Activated naive CD8-positive, alpha-beta T cell (primary cell): ENCODE data around the gene TRIM9.

Source experiments
- H3K27ac Mint-ChIP-seq: one replicate; pipeline ENCODE4 v1.8.0; 2021; ENCODE audit warnings: mixed read lengths
- H3K27me3 Mint-ChIP-seq: one replicate; pipeline ENCODE4 v1.8.0; 2021; ENCODE audit warnings: mixed read lengths
- H3K36me3 Mint-ChIP-seq: one replicate; pipeline ENCODE4 v1.8.0; 2021; ENCODE audit warnings: mixed read lengths
- H3K4me1 Mint-ChIP-seq: one replicate; pipeline ENCODE4 v1.8.0; 2021; ENCODE audit warnings: low read depth, mixed read lengths
- H3K4me3 Mint-ChIP-seq: one replicate; pipeline ENCODE4 v1.8.0; 2021; ENCODE audit warnings: mild to moderate bottlenecking, mixed read lengths
- H3K9me3 Mint-ChIP-seq: one replicate; pipeline ENCODE4 v1.8.0; 2021; ENCODE audit warnings: low read depth, mixed read lengths

TRIM9 gene

GRCh38 chr14:51104467-51104866 lies 9.6 kb upstream of the TRIM9 start:
- no peaks in the 10 kb centered on the region for H3K36me3 Mint-ChIP-seq
- H3K9me3 Mint-ChIP-seq = no peaks in the 10 kb centered on the region
- H3K4me1 Mint-ChIP-seq = no peaks in the 10 kb centered on the region
- H3K4me3 Mint-ChIP-seq = no peak overlapping the region
- H3K27ac Mint-ChIP-seq = no peak overlapping the region
- H3K27me3 Mint-ChIP-seq = peaks cover 3% of the 10 kb centered on the region

GRCh38 chr14:51097287-51097686 lies 2.4 kb upstream of the TRIM9 start:
- peaks cover 6% of the 10 kb centered on the region for H3K27me3 Mint-ChIP-seq
- H3K36me3 Mint-ChIP-seq = no peaks in the 10 kb centered on the region

GRCh38 chr14:51096870-51097269 lies 2.0 kb upstream of the TRIM9 start:
- Mint-ChIP-seq H3K27ac (no peak overlapping the region), H3K27me3 (peaks cover 5% of the 10 kb centered on the region), H3K9me3 (no peaks in the 10 kb centered on the region), H3K4me1 (peaks cover 18% of the 10 kb centered on the region), H3K4me3 (no peak overlapping the region), H3K36me3 (no peaks in the 10 kb centered on the region)

More at GRCh38 chr14:51097287-51097686, 2.4 kb upstream of the TRIM9 start:
- Mint-ChIP-seq H3K27ac (no peak overlapping the region), H3K9me3 (no peaks in the 10 kb centered on the region), H3K4me1 (peaks cover 18% of the 10 kb centered on the region), H3K4me3 (no peak overlapping the region)

- Mint-ChIP-seq H3K4me1 (peaks cover 18% of the 10 kb centered on the region), H3K9me3 (no peaks in the 10 kb centered on the region), H3K27me3 (peaks cover 2% of the 10 kb centered on the region), H3K36me3 (no peaks in the 10 kb centered on the region), H3K27ac (peak overlapping the region; percentile 84), H3K4me3 (peak overlapping the region; percentile 89)
These were observed 1.2 kb upstream of the TRIM9 start for GRCh38 chr14:51095854-51096823.

GRCh38 chr14:51094282-51094821 lies 553 bp downstream of the TRIM9 start:
- H3K36me3 Mint-ChIP-seq = no peaks in the 10 kb centered on the region
- peaks cover 18% of the 10 kb centered on the region for H3K4me1 Mint-ChIP-seq
- H3K27me3 Mint-ChIP-seq = peaks cover 2% of the 10 kb centered on the region
- H3K27ac Mint-ChIP-seq = no peak overlapping the region
- H3K4me3 Mint-ChIP-seq = peak overlapping the region; percentile 89
- no peaks in the 10 kb centered on the region for H3K9me3 Mint-ChIP-seq

GRCh38 chr14:51093371-51094281 lies 1.3 kb downstream of the TRIM9 start:
- Mint-ChIP-seq H3K27me3 (peaks cover 2% of the 10 kb centered on the region), H3K27ac (no peak overlapping the region), H3K36me3 (no peaks in the 10 kb centered on the region), H3K9me3 (no peaks in the 10 kb centered on the region), H3K4me3 (peak overlapping the region; percentile 89), H3K4me1 (peaks cover 18% of the 10 kb centered on the region)

- H3K4me3 Mint-ChIP-seq = peak overlapping the region; percentile 89
- peaks cover 2% of the 10 kb centered on the region for H3K27me3 Mint-ChIP-seq
- H3K27ac Mint-ChIP-seq = no peak overlapping the region
- H3K36me3 Mint-ChIP-seq = no peaks in the 10 kb centered on the region
- peaks cover 18% of the 10 kb centered on the region for H3K4me1 Mint-ChIP-seq
- no peaks in the 10 kb centered on the region for H3K9me3 Mint-ChIP-seq
These were observed 1.9 kb downstream of the TRIM9 start for GRCh38 chr14:51092965-51093364.

- no peak overlapping the region for H3K27ac Mint-ChIP-seq
- H3K36me3 Mint-ChIP-seq = peaks cover 3% of the 10 kb centered on the region
- no peaks in the 10 kb centered on the region for H3K9me3 Mint-ChIP-seq
- no peak overlapping the region for H3K4me3 Mint-ChIP-seq
- H3K4me1 Mint-ChIP-seq = peaks cover 7% of the 10 kb centered on the region
- H3K27me3 Mint-ChIP-seq = no peaks in the 10 kb centered on the region
These were observed 5.6 kb downstream of the TRIM9 start for GRCh38 chr14:51089278-51089677.

- H3K27me3 Mint-ChIP-seq = no peaks in the 10 kb centered on the region
- no peak overlapping the region for H3K27ac Mint-ChIP-seq
- H3K4me3 Mint-ChIP-seq = no peak overlapping the region
- H3K4me1 Mint-ChIP-seq = no peaks in the 10 kb centered on the region
- no peaks in the 10 kb centered on the region for H3K9me3 Mint-ChIP-seq
- H3K36me3 Mint-ChIP-seq = peaks cover 3% of the 10 kb centered on the region
These were observed 7.9 kb downstream of the TRIM9 start for GRCh38 chr14:51087031-51087441.

GRCh38 chr14:51086044-51086443 lies 8.9 kb downstream of the TRIM9 start:
- Mint-ChIP-seq H3K4me1 (no peaks in the 10 kb centered on the region), H3K27ac (no peak overlapping the region), H3K4me3 (no peak overlapping the region), H3K9me3 (no peaks in the 10 kb centered on the region), H3K27me3 (no peaks in the 10 kb centered on the region), H3K36me3 (peaks cover 3% of the 10 kb centered on the region)

- no peak overlapping the region for H3K27ac Mint-ChIP-seq
- no peaks in the 10 kb centered on the region for H3K27me3 Mint-ChIP-seq
- H3K4me1 Mint-ChIP-seq = no peaks in the 10 kb centered on the region
- H3K9me3 Mint-ChIP-seq = no peaks in the 10 kb centered on the region
- no peak overlapping the region for H3K4me3 Mint-ChIP-seq
- peaks cover 3% of the 10 kb centered on the region for H3K36me3 Mint-ChIP-seq
These were observed 9.9 kb downstream of the TRIM9 start for GRCh38 chr14:51084962-51085361.

GRCh38 chr14:51084507-51084906 lies 10.4 kb downstream of the TRIM9 start:
- H3K27ac Mint-ChIP-seq = no peak overlapping the region
- no peaks in the 10 kb centered on the region for H3K4me1 Mint-ChIP-seq
- H3K9me3 Mint-ChIP-seq = no peaks in the 10 kb centered on the region
- H3K27me3 Mint-ChIP-seq = no peaks in the 10 kb centered on the region
- peaks cover 3% of the 10 kb centered on the region for H3K36me3 Mint-ChIP-seq
- no peak overlapping the region for H3K4me3 Mint-ChIP-seq

GRCh38 chr14:51082349-51082748 lies 12.6 kb downstream of the TRIM9 start:
- H3K9me3 Mint-ChIP-seq = no peaks in the 10 kb centered on the region
- H3K36me3 Mint-ChIP-seq = peaks cover 3% of the 10 kb centered on the region
- no peaks in the 10 kb centered on the region for H3K27me3 Mint-ChIP-seq
- H3K4me3 Mint-ChIP-seq = no peak overlapping the region
- no peak overlapping the region for H3K27ac Mint-ChIP-seq
- H3K4me1 Mint-ChIP-seq = no peaks in the 10 kb centered on the region

GRCh38 chr14:51081712-51082111 lies 13.2 kb downstream of the TRIM9 start:
- peaks cover 3% of the 10 kb centered on the region for H3K36me3 Mint-ChIP-seq
- no peaks in the 10 kb centered on the region for H3K4me1 Mint-ChIP-seq
- H3K27me3 Mint-ChIP-seq = no peaks in the 10 kb centered on the region
- H3K4me3 Mint-ChIP-seq = no peak overlapping the region
- no peak overlapping the region for H3K27ac Mint-ChIP-seq
- H3K9me3 Mint-ChIP-seq = no peaks in the 10 kb centered on the region

GRCh38 chr14:51081209-51081608 lies 13.7 kb downstream of the TRIM9 start:
- H3K4me3 Mint-ChIP-seq = no peak overlapping the region

More at GRCh38 chr14:51081209-51081608, 13.7 kb downstream of the TRIM9 start:
- Mint-ChIP-seq H3K27me3 (peaks cover under 1% of the 10 kb centered on the region), H3K9me3 (no peaks in the 10 kb centered on the region), H3K36me3 (no peaks in the 10 kb centered on the region), H3K4me1 (no peaks in the 10 kb centered on the region), H3K27ac (no peak overlapping the region)
